GM23338 (cell line): ENCODE measurements around the gene TREM2.

Experiments used
- CREB1 ChIP-seq: fragments of 250-450 bp; sonication (Bioruptor Pico); IDR thresholded peaks from 2 replicates; pipeline ENCODE4 v1.5.0; 2020; ENCODE audit warnings: low read depth, mild to moderate bottlenecking, moderate library complexity
- CTCF ChIP-seq, 2 experiments: fragments of 200-600 bp in 1 of 2; sonication (generic) in 1 of 2; conservative IDR thresholded peaks; 2 replicates each; pipeline versions ENCODE4 v1.5.1 to v1.6.1; 2016 to 2017; ENCODE audit warnings: antibody characterized with exemption in 2 of 2, low read depth in 2 of 2, mild to moderate bottlenecking in 2 of 2, moderate library complexity in 1 of 2
- EZH2 ChIP-seq: fragments of 200-600 bp; sonication (generic); IDR thresholded peaks from one replicate; pipeline ENCODE4 v1.8.0; 2017; ENCODE audit warnings: antibody characterized with exemption, mild to moderate bottlenecking, low read depth; ENCODE audit not compliant: unreplicated experiment
- EZH2phosphoT487 ChIP-seq: fragments of 200-600 bp; sonication (generic); IDR thresholded peaks from one replicate; pipeline ENCODE4 v1.8.1; 2018; ENCODE audit warnings: antibody characterized with exemption; ENCODE audit not compliant: unreplicated experiment
- JUNB ChIP-seq: IDR thresholded peaks from one replicate; pipeline ENCODE4 v1.6.1; 2016; ENCODE audit warnings: antibody characterized with exemption; ENCODE audit not compliant: unreplicated experiment
- NANOG ChIP-seq: IDR thresholded peaks from 2 replicates; pipeline ENCODE4 v1.6.1; 2016; ENCODE audit warnings: antibody characterized with exemption, borderline replicate concordance
- POLR2AphosphoS5 ChIP-seq: IDR thresholded peaks from 2 replicates; pipeline ENCODE4 v1.6.1; 2016; ENCODE audit warnings: antibody characterized with exemption, low read depth
- REST ChIP-seq: IDR thresholded peaks from one replicate; pipeline ENCODE4 v1.6.1; 2018; ENCODE audit warnings: antibody characterized with exemption; ENCODE audit not compliant: unreplicated experiment
- STAT1 ChIP-seq: IDR thresholded peaks from one replicate; pipeline ENCODE4 v1.6.1; 2016; ENCODE audit warnings: antibody characterized with exemption; ENCODE audit not compliant: unreplicated experiment
- ZNF114 ChIP-seq: fragments of 250-450 bp; sonication (Bioruptor Pico); IDR thresholded peaks from 2 replicates; pipeline ENCODE4 v1.5.0; 2020; ENCODE audit warnings: mild to moderate bottlenecking, moderate library complexity
- ZNF331 ChIP-seq: fragments of 250-450 bp; sonication (Bioruptor Pico); IDR thresholded peaks from 2 replicates; pipeline ENCODE4 v1.5.0; 2020; ENCODE audit warnings: low read depth, mild to moderate bottlenecking, moderate library complexity
- TF ChIP-seq, protein P1 (sequence below): fragments of 250-450 bp; sonication (Bioruptor Pico); IDR thresholded peaks from 2 replicates; pipeline ENCODE4 v1.5.0; 2020; ENCODE audit warnings: mild to moderate bottlenecking, moderate library complexity

DNA sequence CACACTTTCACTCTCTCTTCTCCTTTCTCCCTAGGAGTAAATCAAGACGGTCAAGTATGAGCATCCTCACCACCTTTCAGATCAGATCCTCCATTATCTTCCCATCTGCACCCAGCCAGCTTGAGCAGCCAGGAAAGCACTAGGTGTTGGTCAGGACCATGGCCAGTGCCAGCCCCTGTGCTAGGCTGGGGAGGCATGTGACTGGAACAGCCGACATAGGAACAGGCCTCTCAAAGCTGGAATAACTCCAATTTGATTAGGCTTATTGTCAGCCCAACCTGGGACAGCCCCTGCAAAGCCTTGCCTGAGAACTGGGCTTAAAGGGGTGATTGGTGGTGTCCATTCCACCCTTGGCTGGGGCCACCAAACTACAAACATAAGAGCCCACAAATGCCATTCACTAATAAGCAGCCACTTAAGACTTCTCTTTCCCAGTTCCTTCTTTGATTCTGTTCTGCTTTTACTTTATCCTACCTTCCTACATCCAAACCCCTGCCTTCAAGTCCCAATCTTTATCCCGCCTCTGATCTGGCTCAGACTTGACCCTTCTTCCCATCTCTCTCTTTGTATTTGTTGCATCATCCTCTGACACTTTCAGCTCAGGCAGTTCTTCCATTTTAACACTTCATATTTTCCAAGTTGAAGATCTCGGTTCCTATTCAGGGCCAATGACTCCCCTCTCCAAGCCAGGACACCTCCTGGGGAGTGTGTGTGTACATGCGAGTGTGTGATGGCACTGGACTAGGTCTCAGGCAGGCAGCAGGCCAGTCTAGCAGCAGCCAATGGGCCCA lies 4.5 kb upstream of the TREM2 start:
- TF ChIP-seq CTCF (conservative IDR thresholded peaks at IDR 0.05; ENCODE audit: low read depth in 2 of 2) (no peak), POLR2AphosphoS5 (no peak), REST (peak; percentile 87), EZH2phosphoT487 (no peak), EZH2 (no peak), JUNB (no peak), ZNF114 (no peak), ZNF331 (CRISPR knock-in tag) (no peak), CREB1 (no peak), STAT1 (no peak), NANOG (no peak)
- TF ChIP-seq, protein P1, sequence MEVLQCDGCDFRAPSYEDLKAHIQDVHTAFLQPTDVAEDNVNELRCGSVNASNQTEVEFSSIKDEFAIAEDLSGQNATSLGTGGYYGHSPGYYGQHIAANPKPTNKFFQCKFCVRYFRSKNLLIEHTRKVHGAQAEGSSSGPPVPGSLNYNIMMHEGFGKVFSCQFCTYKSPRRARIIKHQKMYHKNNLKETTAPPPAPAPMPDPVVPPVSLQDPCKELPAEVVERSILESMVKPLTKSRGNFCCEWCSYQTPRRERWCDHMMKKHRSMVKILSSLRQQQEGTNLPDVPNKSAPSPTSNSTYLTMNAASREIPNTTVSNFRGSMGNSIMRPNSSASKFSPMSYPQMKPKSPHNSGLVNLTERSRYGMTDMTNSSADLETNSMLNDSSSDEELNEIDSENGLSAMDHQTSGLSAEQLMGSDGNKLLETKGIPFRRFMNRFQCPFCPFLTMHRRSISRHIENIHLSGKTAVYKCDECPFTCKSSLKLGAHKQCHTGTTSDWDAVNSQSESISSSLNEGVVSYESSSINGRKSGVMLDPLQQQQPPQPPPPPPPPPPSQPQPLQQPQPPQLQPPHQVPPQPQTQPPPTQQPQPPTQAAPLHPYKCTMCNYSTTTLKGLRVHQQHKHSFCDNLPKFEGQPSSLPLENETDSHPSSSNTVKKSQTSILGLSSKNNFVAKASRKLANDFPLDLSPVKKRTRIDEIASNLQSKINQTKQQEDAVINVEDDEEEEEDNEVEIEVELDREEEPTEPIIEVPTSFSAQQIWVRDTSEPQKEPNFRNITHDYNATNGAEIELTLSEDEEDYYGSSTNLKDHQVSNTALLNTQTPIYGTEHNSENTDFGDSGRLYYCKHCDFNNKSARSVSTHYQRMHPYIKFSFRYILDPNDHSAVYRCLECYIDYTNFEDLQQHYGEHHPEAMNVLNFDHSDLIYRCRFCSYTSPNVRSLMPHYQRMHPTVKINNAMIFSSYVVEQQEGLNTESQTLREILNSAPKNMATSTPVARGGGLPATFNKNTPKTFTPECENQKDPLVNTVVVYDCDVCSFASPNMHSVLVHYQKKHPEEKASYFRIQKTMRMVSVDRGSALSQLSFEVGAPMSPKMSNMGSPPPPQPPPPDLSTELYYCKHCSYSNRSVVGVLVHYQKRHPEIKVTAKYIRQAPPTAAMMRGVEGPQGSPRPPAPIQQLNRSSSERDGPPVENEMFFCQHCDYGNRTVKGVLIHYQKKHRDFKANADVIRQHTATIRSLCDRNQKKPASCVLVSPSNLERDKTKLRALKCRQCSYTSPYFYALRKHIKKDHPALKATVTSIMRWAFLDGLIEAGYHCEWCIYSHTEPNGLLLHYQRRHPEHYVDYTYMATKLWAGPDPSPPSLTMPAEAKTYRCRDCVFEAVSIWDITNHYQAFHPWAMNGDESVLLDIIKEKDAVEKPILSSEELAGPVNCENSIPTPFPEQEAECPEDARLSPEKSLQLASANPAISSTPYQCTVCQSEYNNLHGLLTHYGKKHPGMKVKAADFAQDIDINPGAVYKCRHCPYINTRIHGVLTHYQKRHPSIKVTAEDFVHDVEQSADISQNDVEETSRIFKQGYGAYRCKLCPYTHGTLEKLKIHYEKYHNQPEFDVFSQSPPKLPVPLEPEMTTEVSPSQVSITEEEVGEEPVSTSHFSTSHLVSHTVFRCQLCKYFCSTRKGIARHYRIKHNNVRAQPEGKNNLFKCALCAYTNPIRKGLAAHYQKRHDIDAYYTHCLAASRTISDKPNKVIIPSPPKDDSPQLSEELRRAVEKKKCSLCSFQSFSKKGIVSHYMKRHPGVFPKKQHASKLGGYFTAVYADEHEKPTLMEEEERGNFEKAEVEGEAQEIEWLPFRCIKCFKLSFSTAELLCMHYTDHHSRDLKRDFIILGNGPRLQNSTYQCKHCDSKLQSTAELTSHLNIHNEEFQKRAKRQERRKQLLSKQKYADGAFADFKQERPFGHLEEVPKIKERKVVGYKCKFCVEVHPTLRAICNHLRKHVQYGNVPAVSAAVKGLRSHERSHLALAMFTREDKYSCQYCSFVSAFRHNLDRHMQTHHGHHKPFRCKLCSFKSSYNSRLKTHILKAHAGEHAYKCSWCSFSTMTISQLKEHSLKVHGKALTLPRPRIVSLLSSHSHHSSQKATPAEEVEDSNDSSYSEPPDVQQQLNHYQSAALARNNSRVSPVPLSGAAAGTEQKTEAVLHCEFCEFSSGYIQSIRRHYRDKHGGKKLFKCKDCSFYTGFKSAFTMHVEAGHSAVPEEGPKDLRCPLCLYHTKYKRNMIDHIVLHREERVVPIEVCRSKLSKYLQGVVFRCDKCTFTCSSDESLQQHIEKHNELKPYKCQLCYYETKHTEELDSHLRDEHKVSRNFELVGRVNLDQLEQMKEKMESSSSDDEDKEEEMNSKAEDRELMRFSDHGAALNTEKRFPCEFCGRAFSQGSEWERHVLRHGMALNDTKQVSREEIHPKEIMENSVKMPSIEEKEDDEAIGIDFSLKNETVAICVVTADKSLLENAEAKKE = no peak
